ES-I3 (cell line): ENCODE measurements around the gene PM20D1.
"Not testable (repeated sequence)": the region's sequence is repeated elsewhere in the genome, so short reads cannot be mapped to it uniquely, and the experiment has no call there.

ENCODE experiments used
- H3K36me3 ChIP-seq: 2 replicates; pipeline ENCODE4 v1.6.1; 2013; ENCODE audit warnings: mild to moderate bottlenecking, low read length, control low read depth, moderate library complexity; ENCODE audit not compliant: insufficient read depth
- H3K4me1 ChIP-seq: 2 replicates; pipeline ENCODE4 v1.6.1; 2013; ENCODE audit warnings: mild to moderate bottlenecking, control low read depth, low read length; ENCODE audit not compliant: insufficient read depth
- H3K9ac ChIP-seq: 2 replicates; pipeline ENCODE4 v1.6.1; 2013; ENCODE audit warnings: low read depth, mild to moderate bottlenecking, low read length, moderate library complexity
- H3K9me3 ChIP-seq: 2 replicates; pipeline ENCODE4 v1.6.1; 2013; ENCODE audit warnings: mild to moderate bottlenecking, low read length, moderate library complexity; ENCODE audit not compliant: control insufficient read depth, insufficient read depth

PM20D1 gene, protein sequence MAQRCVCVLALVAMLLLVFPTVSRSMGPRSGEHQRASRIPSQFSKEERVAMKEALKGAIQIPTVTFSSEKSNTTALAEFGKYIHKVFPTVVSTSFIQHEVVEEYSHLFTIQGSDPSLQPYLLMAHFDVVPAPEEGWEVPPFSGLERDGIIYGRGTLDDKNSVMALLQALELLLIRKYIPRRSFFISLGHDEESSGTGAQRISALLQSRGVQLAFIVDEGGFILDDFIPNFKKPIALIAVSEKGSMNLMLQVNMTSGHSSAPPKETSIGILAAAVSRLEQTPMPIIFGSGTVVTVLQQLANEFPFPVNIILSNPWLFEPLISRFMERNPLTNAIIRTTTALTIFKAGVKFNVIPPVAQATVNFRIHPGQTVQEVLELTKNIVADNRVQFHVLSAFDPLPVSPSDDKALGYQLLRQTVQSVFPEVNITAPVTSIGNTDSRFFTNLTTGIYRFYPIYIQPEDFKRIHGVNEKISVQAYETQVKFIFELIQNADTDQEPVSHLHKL

DNA sequence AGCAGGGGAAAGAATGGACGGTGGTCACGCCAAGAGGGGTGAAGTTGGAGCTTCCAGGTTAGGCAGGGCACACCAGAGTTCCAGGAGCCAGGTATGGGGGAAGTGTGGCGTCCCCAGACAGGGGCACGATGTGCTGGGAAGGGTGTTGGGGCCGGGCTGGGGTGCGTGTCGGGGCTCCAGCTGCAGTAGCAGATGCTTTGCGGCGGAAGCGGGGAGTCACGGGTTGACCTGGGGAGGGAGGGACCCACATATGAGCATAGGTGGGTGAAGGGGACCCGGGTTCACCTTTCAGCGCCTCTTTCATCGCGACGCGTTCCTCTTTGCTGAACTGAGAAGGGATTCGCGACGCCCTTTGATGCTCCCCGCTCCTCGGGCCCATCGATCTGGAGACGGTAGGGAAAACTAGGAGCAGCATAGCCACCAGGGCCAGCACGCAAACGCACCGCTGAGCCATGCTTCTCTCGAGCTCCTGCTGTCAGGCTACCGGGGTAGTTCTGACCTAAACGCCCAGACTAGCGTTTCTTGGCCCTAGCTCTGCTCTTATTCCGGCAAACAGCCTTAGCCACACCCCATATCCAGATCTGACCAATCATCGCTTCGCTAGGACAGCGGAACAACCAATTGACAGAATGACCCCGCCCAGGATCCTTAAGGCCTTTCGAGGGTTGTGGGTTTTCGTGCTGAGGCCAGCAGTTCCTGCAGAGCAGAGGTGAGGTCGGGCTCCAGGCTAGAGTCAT lies at the start of gene PM20D1:
Gene PM20D1, minus strand, starts transcription at position 514 of the 737 bp plus-strand sequence. Its CDS starts 60 bp downstream, at position 454.
- no peak within 1 kb of the TSS; the same call in 1 of the 2 replicates for H3K9ac ChIP-seq

DNA sequence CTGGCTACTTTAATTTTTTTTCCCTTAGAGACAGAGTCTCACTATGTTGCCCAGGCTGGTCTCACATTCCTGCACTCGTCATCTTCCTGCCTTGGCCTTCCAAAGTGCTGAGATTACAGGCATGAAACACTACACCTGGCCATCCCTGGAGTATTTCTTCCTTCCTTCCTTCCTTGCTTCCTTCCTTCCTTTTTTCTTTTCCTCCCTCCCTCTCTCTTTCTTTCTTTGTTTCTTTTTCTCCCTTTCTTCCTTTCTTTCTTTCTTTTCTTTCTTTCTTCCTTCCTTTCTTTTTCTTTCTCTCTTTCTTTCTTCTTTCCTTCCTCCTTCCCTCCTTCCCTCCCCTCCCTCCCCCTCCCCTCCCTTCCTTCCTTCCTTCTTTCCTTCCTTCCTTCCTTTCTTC lies 46.4 kb upstream of the PM20D1 start:
- Histone ChIP-seq H3K9ac (no peak overlapping the region), H3K36me3 (no peaks in the 10 kb centered on the region), H3K4me1 (no peaks in the 10 kb centered on the region), H3K9me3 (no peaks in the 10 kb centered on the region)

More for the DNA sequence above, at the start of gene PM20D1:
- H3K36me3 ChIP-seq = no peaks in the 10 kb centered on the region
- H3K9me3 ChIP-seq = no peaks in the 10 kb centered on the region; the same call in 1 of the 2 replicates
- H3K4me1 ChIP-seq = no peaks in the 10 kb centered on the region

DNA sequence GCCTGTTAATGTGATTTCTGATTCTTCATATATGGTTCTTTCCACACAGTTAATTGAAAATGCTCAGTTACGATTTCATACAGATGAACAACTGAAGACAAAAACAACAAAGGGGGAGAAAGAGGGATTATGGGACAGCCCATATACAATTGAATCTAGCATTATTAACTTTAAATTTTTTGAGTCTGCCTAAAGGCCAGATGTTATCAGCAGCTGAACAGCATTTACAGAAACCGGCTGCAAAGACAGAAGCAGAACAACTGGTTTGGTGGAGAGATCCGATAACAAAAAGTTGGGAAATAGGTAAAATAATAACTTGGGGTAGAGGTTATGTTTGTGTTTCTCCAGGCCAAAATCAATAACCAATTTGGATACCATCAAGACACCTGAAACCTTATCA lies 44.2 kb upstream of the PM20D1 start:
- H3K4me1 ChIP-seq, H3K9ac ChIP-seq, H3K9me3 ChIP-seq, H3K36me3 ChIP-seq: not testable (repeated sequence)

DNA sequence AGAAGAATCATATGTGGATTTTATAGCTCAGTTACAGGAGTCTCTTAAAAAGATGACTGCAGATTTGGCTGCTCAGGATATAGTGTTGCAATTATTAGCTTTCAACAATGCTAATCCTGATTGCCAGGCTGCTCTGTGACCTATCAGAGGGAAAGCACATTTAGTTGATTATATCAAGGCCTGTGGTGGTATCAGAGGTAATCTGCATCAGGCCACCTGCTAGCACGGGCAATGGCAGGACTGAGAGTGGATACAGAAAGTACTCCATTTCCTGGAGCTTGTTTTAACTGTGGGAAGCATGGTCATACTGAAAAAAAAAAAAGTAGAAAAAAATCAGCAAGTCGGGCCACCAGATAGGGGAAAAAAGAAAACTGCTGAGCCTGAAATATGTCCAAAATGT lies 42.2 kb upstream of the PM20D1 start:
- H3K9ac ChIP-seq, H3K36me3 ChIP-seq, H3K4me1 ChIP-seq, H3K9me3 ChIP-seq: not testable (repeated sequence)

DNA sequence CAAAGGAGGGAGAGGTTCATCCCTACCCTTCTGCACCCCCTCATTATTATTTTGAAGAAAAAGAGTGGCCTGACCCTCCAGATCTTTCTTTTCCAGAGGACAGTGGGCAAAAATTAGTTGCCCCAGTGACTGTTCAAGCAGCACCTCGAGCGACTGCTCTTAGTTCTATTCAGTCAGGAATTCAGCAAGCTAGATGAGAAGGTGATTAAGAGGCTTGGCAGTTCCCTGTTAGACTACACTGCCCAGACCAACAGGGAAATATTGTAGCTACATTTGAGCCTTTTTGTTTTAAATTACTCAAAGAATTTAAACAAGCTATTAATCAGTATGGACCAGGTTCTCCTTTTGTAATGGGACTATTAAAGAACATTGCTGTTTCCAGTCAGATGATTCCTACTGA lies 41.5 kb upstream of the PM20D1 start:
- H3K36me3 ChIP-seq, H3K9ac ChIP-seq, H3K4me1 ChIP-seq, H3K9me3 ChIP-seq: not testable (repeated sequence)

DNA sequence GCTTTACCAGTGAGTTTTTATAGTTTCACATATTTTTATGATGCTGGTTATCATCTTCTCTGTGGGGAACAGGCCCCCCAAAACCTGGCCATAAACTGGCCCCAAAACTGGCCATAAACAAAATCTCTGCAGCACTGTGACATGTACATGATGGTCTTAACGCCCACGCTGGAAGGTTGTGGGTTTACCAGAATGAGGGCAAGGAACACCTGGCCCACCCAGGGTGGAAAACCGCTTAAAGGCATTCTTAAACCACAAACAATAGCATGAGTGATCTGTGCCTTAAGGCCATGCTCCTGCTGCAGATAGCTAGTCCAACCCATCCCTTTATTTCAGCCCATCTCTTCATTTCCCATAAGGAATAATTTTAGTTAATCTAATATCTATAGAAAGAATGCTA lies 40.7 kb upstream of the PM20D1 start:
- not testable (repeated sequence) for H3K9ac ChIP-seq, H3K36me3 ChIP-seq, H3K4me1 ChIP-seq, H3K9me3 ChIP-seq

DNA sequence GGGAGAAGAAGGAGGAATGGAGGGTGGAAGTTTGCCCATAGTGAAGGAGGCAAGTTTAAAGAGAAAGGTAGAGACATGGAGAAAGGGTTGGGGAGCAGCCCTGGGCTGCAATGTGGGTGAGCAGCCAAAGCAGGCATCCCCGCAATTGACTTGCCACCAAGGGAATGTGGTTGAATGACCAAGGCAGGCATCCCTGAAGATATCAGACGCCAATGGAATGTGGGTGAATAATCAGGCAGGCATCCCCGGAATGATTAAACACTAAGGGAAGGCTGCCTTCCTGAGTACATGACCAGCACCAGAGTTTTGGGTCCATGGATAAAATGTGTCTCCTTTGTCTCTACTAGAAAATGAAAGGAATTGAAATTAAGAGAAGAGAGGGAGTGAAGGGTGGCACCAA lies 39.8 kb upstream of the PM20D1 start:
- H3K9ac ChIP-seq, H3K9me3 ChIP-seq, H3K4me1 ChIP-seq, H3K36me3 ChIP-seq: not testable (repeated sequence)

DNA sequence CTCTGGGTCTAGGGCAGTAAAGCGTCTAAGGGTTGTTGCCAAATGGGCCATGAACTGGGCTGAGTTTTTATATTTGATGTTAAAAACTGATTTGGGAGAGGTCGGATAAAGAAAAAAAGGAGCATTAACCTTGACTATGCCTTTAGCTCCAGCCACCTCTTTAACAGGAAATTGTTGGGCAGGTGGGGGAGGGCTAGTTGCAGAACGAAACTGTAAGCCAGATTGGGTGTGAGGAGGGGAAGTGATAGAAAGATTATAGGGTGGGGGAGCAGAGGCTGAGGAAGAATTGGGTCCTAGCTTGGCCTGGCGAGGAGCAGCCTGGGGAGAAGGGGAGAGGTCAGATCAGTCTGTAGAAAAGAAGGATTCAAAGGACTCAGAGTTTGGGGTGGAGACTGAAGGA lies 39.1 kb upstream of the PM20D1 start:
- not testable (repeated sequence) for H3K4me1 ChIP-seq, H3K9ac ChIP-seq, H3K36me3 ChIP-seq, H3K9me3 ChIP-seq

DNA sequence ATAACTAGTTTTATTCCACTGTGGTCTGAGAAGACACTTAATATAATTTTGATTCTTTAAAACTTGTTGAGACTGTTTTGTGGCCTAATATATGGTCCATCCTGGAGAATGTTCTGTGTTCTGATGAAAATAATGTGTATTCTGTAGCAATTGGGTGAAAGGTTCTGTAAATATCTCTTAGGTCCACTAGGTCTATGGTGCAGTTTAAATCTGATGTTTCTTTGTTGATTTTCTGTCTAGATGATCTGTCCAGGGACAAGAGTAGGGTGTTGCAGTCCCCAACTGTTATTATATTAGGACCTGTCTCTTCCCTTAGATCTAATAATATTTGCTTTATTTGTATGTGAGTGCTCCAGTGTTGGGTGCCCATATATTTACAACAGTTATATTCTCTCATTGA lies 33.9 kb upstream of the PM20D1 start:
- no peak overlapping the region for H3K9ac ChIP-seq
- H3K4me1 ChIP-seq = no peaks in the 10 kb centered on the region
- H3K9me3 ChIP-seq = no peaks in the 10 kb centered on the region; the same call in 1 of the 2 replicates
- no peaks in the 10 kb centered on the region for H3K36me3 ChIP-seq

DNA sequence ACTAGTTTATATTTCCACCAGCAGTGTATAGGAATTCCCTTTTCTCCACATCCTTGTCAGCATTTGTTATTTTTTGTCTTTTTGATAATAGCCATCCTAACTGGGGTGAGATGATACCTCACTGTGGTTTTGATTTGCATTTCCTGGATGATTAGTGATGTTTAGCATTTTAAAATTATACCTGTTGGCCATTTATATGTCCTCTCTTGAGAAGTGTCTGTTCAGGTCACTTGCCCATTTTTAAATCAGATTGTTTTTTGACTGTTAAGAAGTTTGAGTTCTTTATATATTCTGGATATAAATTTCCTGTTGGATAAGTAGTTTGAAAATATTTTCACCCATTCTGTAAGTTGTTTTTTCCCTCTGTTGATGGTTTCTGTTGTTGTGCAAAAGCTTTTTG lies 31.0 kb upstream of the PM20D1 start:
- H3K4me1 ChIP-seq = no peaks in the 10 kb centered on the region
- H3K36me3 ChIP-seq = no peaks in the 10 kb centered on the region
- H3K9ac ChIP-seq = no peak overlapping the region
- no peaks in the 10 kb centered on the region; the same call in 1 of the 2 replicates for H3K9me3 ChIP-seq

DNA sequence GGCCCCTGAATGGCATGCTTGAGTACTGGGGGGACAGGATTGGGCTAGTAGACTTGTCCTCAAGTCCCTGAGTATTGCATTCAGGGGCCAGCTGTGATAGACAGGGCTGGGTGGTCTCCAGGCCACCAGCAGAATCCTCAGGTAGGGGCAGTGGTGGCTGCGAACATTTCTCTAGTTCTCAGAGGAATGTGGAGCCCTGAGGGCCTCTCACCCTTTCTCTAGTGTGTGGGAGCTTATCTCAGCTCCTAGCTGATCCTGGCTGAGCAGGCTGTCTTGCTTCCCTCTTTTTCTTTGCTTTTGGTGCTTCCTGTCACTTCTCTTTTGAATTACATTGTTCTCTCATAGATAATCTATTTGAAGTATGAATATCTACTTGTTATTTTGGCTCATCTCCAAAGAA lies 30.0 kb upstream of the PM20D1 start:
- Histone ChIP-seq H3K36me3 (no peaks in the 10 kb centered on the region), H3K9me3 (no peaks in the 10 kb centered on the region; the same call in 1 of the 2 replicates), H3K4me1 (no peaks in the 10 kb centered on the region), H3K9ac (no peak overlapping the region)

DNA sequence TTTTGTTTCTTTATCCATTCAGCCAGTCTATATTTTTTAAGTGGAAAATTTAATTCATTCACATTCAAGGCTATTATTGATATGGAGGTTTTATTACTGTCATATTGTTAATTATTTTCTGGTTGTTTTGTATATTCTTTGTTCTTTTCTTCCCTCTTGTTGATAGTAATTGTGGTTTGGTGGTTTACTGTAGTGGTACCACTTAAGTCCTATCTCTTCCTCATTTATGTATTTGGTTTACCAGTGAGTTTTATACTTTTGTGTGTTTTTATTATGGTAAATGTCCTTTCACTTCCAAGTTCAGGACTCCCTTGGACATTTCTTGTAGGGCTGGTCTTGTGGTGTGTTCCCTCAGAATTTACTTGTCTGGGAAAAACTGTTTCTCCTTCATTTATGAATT lies 28.1 kb upstream of the PM20D1 start:
- Histone ChIP-seq H3K9ac (no peak overlapping the region), H3K9me3 (no peaks in the 10 kb centered on the region; the same call in 1 of the 2 replicates), H3K36me3 (no peaks in the 10 kb centered on the region), H3K4me1 (no peaks in the 10 kb centered on the region)

DNA sequence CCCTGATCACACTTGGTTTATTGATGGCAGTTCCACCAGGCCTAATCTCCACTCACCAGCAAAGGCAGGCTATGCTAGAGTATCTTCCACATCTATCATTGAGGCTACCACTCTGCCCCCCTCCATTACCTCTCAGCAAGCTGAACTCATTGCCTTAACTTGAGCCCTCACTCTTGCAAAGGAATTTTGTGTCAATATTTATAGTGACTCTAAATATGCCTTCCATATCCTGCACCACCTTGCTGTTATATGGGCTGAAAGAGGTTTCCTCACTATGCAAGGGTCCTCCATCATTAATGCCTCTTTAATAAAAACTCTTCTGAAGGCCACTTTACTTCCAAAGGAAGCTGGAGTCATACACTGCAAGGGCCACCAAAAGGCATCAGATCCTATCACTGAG lies 23.2 kb upstream of the PM20D1 start:
- not testable (repeated sequence) for H3K36me3 ChIP-seq, H3K4me1 ChIP-seq, H3K9ac ChIP-seq, H3K9me3 ChIP-seq

DNA sequence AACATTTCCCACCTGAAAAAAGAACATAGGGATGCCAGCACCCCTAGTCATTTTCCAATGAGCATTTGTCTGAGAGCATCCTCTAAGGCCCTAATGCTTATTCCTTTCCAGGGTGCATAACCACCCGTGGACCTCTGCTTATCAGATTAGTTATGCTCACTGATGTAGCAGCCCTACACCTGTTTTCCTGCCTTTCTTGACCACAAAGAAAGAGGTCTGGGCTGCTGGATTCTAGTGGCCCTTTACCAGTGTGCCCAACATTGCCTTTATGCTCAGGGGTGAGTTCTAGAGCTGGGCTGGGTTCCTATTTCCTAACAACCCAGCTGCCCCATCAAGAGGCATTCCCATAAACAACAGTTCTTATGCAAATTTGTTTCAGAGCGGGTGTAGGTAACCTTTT lies 20.3 kb upstream of the PM20D1 start:
- no peak overlapping the region for H3K9ac ChIP-seq
- no peaks in the 10 kb centered on the region for H3K9me3 ChIP-seq
- no peaks in the 10 kb centered on the region for H3K4me1 ChIP-seq
- no peaks in the 10 kb centered on the region for H3K36me3 ChIP-seq

DNA sequence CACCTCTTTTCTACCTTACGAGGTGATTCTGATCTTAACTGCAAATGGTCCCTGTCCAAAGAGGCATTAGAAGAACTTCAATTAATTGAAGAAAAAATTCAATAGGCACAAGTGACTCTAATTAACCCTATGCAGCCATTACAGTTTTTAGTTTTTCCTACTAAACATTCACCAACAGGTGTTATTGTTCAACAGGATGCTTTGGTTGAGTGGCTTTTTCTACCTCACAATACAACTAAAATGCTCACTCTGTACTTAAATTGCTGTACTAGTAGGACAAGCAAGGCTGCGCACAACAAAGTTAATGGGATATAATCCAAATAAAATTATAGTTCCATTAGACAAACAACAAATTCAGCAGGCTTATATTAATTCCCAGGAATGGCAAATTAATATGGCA lies 11.6 kb upstream of the PM20D1 start:
- Histone ChIP-seq H3K9ac (no peak overlapping the region), H3K9me3 (no peaks in the 10 kb centered on the region), H3K36me3 (no peaks in the 10 kb centered on the region), H3K4me1 (no peaks in the 10 kb centered on the region)
